ENCODE measurements around the gene PTPN1. TPM values are rescaled to one million over a fixed set of nuclear protein-coding genes. Genes with fewer than 3 reads are reported as not detected.
"Not testable (repeated sequence)": the region's sequence is repeated elsewhere in the genome, so short reads cannot be mapped to it uniquely, and the experiment has no call there.

The PTPN1 gene
- total and polyA plus RNA-seq, 10 donors: 20.5 to 84.9 (median 68.6) TPM

GRCh38 chr20:50618537-50618936, 108.4 kb downstream of the PTPN1 start:
- no peak overlapping the region for H3K27ac ChIP-seq
- WGBS, 5 donors: 67 to 100% (median 93%) methylated on average over 1 of the region's 1 CpG
- no peak for TF ChIP-seq POLR2AphosphoS5 (IDR thresholded peaks at IDR 0.05)
- no peak for TF ChIP-seq POLR2A (IDR thresholded peaks at IDR 0.05)
- TF ChIP-seq CTCF (IDR thresholded peaks at IDR 0.05 in 8 of 11, conservative IDR thresholded peaks at IDR 0.05 in 3 of 11): no peak
- H3K4me3 ChIP-seq: no peak overlapping the region
- no peaks in the 10 kb centered on the region for H3K36me3 ChIP-seq
- intact Hi-C loops (cut with DNase I; ENCODE audit: low total_unique reads): no loop called here
- peaks cover 0 to 16% (median 13%) of the 10 kb centered on the region in 8 donors for H3K9me3 ChIP-seq
- no peaks in the 10 kb centered on the region for H3K27me3 ChIP-seq (replicated peaks in 1 of 7)
- DNase-seq: no peak
- peaks cover 0 to 8% (median 0%) of the 10 kb centered on the region in 6 donors for H3K4me1 ChIP-seq

- H3K4me1 ChIP-seq; H3K27ac ChIP-seq; DNase-seq; intact Hi-C loops (cut with DNase I; ENCODE audit: low total_unique reads); H3K27me3 ChIP-seq (replicated peaks in 1 of 7); H3K36me3 ChIP-seq; H3K4me3 ChIP-seq: not testable (repeated sequence)
- WGBS, 5 donors: 87 to 94% (median 89%) methylated on average over 9 of the region's 9 CpGs
- H3K9me3 ChIP-seq: peaks cover 0 to 16% (median 13%) of the 10 kb centered on the region in 8 donors
Observed at GRCh38 chr20:50620459-50620858, 110.3 kb downstream of the PTPN1 start.

GRCh38 chr20:50621068-50621665, 111.0 kb downstream of the PTPN1 start:
- no peak for DNase-seq
- H3K27ac ChIP-seq: no peak overlapping the region
- TF ChIP-seq CTCF (IDR thresholded peaks at IDR 0.05 in 8 of 11, conservative IDR thresholded peaks at IDR 0.05 in 3 of 11) (no peak), POLR2A (IDR thresholded peaks at IDR 0.05) (no peak), POLR2AphosphoS5 (IDR thresholded peaks at IDR 0.05) (no peak)
- 66 to 91% (median 82%) methylated on average over 4 of the region's 4 CpGs for WGBS, 5 donors
- peaks cover 0 to 7% (median 0%) of the 10 kb centered on the region in 7 donors for H3K27me3 ChIP-seq (replicated peaks in 1 of 7)
- no peaks in the 10 kb centered on the region for H3K36me3 ChIP-seq
- intact Hi-C loops (cut with DNase I; ENCODE audit: low total_unique reads): no loop called here
- H3K4me1 ChIP-seq: peaks cover 0 to 4% (median 0%) of the 10 kb centered on the region in 6 donors
- no peak overlapping the region for H3K4me3 ChIP-seq
- H3K9me3 ChIP-seq: peaks cover 0 to 16% (median 13%) of the 10 kb centered on the region in 8 donors

GRCh38 chr20:50624351-50625016, 114.3 kb downstream of the PTPN1 start:
- Histone ChIP-seq H3K27me3 (replicated peaks in 1 of 7) (peaks cover 0 to 10% (median 0%) of the 10 kb centered on the region in 7 donors), H3K4me3 (no peak overlapping the region), H3K36me3 (no peaks in the 10 kb centered on the region), H3K4me1 (peaks cover 0 to 15% (median 0%) of the 10 kb centered on the region in 6 donors), H3K9me3 (peaks cover 0 to 16% (median 13%) of the 10 kb centered on the region in 8 donors), H3K27ac (no peak overlapping the region)
- WGBS, 5 donors: 84 to 88% (median 88%) methylated on average over 8 to 18 of the region's 18 CpGs
- TF ChIP-seq CTCF (IDR thresholded peaks at IDR 0.05 in 8 of 11, conservative IDR thresholded peaks at IDR 0.05 in 3 of 11) (no peak), POLR2A (IDR thresholded peaks at IDR 0.05) (no peak), POLR2AphosphoS5 (IDR thresholded peaks at IDR 0.05) (no peak)
- no peak for DNase-seq
- intact Hi-C loops (cut with DNase I; ENCODE audit: low total_unique reads): no loop called here
